ENCODE results near the gene ABCA4.

Gene ABCA4

DNA sequence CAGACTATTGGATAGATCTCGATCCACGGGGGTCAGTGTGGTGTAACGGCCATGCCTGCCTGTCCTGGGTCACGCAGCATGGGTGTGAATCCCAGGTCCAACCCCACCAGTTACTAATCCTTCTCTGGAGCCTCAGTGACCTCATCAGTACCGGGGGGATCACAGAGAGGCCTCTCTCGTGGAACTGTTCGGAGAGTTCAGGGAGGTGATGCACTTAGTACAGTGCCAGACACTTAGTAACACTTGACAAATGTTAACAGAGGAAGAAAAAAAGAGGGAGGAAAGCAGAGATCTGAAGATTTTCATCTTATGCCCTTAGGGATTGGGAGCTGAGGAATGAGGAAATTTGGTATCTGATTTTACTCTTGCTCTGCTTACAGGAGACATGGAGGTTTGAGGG, 2.9 kb downstream of the ABCA4 start:
- H3K4me3 ChIP-seq (ENCODE audit: low read depth, low read length), result no peak overlapping the region
- TF ChIP-seq, protein P1, sequence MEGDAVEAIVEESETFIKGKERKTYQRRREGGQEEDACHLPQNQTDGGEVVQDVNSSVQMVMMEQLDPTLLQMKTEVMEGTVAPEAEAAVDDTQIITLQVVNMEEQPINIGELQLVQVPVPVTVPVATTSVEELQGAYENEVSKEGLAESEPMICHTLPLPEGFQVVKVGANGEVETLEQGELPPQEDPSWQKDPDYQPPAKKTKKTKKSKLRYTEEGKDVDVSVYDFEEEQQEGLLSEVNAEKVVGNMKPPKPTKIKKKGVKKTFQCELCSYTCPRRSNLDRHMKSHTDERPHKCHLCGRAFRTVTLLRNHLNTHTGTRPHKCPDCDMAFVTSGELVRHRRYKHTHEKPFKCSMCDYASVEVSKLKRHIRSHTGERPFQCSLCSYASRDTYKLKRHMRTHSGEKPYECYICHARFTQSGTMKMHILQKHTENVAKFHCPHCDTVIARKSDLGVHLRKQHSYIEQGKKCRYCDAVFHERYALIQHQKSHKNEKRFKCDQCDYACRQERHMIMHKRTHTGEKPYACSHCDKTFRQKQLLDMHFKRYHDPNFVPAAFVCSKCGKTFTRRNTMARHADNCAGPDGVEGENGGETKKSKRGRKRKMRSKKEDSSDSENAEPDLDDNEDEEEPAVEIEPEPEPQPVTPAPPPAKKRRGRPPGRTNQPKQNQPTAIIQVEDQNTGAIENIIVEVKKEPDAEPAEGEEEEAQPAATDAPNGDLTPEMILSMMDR (conservative IDR thresholded peaks at IDR 0.05; ENCODE audit: low read depth, low read length), result no peak
- DNase-seq (ENCODE audit: low read depth), result no peak

- no peak overlapping the region for H3K4me3 ChIP-seq (ENCODE audit: low read depth, low read length)
- DNase-seq (ENCODE audit: low read depth), result no peak
- TF ChIP-seq, protein P1 (conservative IDR thresholded peaks at IDR 0.05; ENCODE audit: low read depth, low read length), result no peak
Observed at GRCh38 chr1:94117259-94117851, 3.6 kb downstream of the ABCA4 start.

DNA sequence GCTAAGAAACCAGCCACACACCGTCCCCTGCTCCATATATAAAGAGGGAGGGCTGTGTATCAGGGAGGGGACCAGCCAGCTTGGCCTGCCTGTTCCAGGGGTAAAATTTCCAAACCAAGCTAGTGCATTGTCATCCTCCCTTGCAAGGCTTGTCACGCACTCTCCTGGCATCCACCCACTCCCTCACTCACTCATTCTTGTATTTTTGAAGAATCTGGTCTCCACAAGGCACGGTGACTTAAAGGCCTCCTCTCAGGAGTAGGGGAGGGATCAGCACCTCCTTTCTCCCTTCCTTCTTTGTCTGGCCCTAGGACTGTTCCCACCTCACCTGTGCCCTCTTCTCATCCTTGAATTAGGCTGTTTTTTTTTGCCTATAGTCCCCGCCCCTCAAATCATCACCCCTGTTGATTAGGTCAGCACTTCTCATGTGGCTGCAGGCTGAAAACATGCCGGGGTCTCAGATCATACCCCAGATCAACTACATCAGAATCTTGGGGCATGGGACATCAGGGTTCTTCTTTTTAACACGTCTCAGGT, 5.0 kb downstream of the ABCA4 start:
- DNase-seq (ENCODE audit: low read depth), result no peak
- TF ChIP-seq, protein P1 (conservative IDR thresholded peaks at IDR 0.05; ENCODE audit: low read depth, low read length), result no peak
- H3K4me3 ChIP-seq (ENCODE audit: low read depth, low read length), result no peak overlapping the region

DNA sequence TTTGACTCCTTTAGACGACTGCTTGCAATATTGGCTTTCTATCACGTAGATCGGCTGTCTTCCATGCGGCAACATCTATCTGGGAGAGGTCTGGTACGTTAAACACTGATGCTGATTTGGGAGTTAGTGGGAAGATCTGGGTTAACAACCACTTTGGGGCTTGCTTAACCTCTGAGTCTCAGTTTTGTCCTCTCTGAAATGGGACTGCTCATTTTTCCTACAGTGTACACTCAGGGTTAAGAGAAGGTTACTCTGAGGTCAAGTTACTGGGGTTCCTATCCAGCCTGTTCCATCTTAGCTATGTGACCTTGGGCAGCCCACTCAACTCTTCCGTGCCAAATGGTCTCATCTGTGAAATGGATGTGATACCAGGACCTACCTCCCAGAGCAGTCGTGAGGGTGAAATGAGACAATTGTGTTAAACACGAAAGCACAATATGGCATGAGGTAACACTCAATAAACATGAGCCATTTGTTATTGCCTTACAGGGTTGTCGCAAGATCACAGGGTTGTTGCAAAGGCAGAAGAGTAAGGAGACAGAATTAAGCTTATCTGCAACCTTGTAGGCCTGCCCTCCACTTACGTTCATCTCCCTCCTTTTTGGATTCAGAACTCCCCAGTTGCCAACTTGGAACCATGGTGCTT, 5.6 kb downstream of the ABCA4 start:
- no peak overlapping the region for H3K4me3 ChIP-seq (ENCODE audit: low read depth, low read length)
- TF ChIP-seq, protein P1 (conservative IDR thresholded peaks at IDR 0.05; ENCODE audit: low read depth, low read length), result no peak
- DNase-seq (ENCODE audit: low read depth), result no peak

DNA sequence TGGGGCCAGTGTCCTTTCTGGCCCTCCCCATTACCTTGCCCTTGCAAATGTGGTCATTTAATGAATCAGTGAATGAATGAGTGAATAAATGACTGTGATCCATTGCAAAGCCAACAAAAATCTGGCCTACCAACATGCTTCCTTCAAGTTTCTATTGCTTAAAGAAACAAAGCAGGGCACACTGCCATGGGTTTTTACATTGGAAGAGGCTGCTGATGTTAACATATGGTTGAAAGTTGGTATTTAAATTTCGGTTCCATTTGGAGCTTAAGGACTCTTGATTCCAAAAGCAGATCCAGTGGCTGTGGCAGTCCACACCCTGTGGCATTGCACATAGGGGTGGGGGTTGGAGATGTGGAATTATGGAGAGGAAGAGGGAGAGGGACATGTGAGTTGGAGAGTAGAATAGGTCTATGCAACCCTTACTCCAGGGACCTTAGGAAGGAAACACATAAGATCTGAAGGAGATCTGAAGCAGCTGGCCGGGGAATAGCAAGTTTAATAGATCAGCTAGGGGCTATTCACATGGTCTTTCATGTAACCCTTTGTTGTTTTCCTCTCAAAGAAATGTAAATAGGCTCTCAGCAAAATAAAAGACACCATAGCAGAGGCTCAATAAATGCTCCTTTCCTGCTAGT, 7.2 kb downstream of the ABCA4 start:
- TF ChIP-seq, protein P1 (conservative IDR thresholded peaks at IDR 0.05; ENCODE audit: low read depth, low read length), result no peak
- H3K4me3 ChIP-seq (ENCODE audit: low read depth, low read length), result no peak overlapping the region
- DNase-seq (ENCODE audit: low read depth), result no peak

DNA sequence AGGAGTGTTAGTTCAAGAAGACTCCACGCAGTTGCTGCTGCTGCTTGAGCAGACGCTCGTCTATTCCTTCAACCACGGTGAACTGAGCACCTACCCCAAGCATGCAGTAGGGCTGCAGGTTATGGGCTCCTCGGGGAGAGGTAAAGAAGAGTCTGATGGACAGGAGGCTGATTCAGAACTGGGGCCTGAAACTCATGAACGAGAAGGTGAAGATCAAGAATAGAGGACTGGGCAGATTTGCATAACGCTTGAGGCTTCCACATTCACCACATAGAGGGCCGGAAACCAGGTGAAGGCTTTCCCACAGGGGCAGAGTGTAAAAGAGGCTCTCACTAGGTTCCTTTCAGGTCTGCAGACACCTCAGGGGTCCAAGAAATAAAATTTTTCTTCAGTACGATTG, 9.1 kb downstream of the ABCA4 start:
- no peak overlapping the region for H3K4me3 ChIP-seq (ENCODE audit: low read depth, low read length)
- TF ChIP-seq, protein P1 (conservative IDR thresholded peaks at IDR 0.05; ENCODE audit: low read depth, low read length), result no peak
- DNase-seq (ENCODE audit: low read depth), result no peak
